Stimulated activated CD4-positive, alpha-beta T cell treated with anti-CD3 and anti-CD28 coated beads, Interleukin-2, amount 100 ng/mL, for 48 hours (primary cell): ENCODE results near the gene CTAGE8.
"Not testable (repeated sequence)": the region's sequence is repeated elsewhere in the genome, so short reads cannot be mapped to it uniquely, and the experiment has no call there.

Source experiments
- DNase-seq, 2 donors: peaks; one replicate each; pipeline ENCODE4 v3.0.0-alpha.2; 2020

Gene CTAGE8

GRCh38 chr7:144256112-144256511 is 13.0 kb downstream of the CTAGE8 start:
- DNase-seq, result no peak

GRCh38 chr7:144255471-144255897 is 13.6 kb downstream of the CTAGE8 start:
- no peak for DNase-seq

- DNase-seq, result not testable (repeated sequence)
These were observed 16.8 kb downstream of the CTAGE8 start for GRCh38 chr7:144252307-144252706.

DNA sequence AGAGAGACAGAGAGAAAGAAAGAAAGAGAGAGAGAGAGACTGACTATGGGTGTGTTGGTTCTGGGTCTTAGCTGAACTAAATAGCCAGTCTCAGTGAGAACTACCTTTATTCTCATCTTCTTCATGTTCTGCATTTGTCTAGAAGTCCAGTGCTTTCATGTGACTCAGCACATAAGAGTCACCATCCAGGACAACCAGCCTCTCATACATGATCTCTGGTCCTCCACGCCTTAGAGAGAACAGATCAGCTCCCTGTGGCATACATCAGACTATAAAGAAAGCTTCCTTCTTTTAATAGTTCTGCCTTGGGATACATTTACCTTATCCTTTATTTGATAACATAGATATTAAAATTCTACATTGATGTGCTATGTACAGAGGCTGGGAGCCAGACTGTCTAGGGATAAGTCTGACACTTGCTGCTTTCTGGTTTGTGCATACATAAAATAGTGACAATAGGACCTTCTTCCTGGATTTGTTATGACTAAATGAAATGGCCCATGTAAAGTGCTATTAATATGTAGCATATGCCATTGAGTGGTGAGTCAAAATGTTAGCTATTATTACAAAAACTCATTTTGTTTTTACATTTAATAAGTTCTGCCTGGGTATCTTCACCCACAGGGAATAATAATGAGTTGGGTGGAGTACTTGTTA is 21.3 kb downstream of the CTAGE8 start:
- DNase-seq, result not testable (repeated sequence)

DNA sequence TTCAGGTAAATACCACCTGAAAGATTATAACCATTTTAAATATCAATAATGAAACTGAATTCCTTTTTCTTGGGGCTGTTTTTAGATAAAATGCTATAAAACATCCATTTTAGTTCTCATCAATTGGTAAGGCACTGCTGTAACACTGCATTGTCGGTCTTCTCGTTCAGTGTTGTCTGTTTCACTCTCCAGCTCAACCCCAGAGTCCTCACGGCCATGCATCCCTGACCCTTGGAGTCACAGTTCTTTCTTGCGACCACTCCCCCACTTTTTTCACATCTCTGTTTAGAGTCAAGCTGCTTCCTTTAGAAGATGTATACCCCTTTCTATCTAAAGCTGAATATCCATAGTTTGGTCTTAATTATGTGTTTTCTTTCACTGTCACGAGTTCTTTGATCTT is 22.1 kb downstream of the CTAGE8 start:
- not testable (repeated sequence) for DNase-seq

GRCh38 chr7:144245372-144245771 is 23.7 kb downstream of the CTAGE8 start:
- DNase-seq, result not testable (repeated sequence)

- DNase-seq, result not testable (repeated sequence)
These were observed 29.7 kb downstream of the CTAGE8 start, which contains the start of gene OR2A42 for GRCh38 chr7:144239365-144239764. Gene OR2A42 (minus strand): TSS chr7:144239605. CDS start chr7:144232843, 6,762 bp downstream.

- DNase-seq, result not testable (repeated sequence)
These were observed 30.5 kb downstream of the CTAGE8 start for GRCh38 chr7:144238530-144239082.

DNA sequence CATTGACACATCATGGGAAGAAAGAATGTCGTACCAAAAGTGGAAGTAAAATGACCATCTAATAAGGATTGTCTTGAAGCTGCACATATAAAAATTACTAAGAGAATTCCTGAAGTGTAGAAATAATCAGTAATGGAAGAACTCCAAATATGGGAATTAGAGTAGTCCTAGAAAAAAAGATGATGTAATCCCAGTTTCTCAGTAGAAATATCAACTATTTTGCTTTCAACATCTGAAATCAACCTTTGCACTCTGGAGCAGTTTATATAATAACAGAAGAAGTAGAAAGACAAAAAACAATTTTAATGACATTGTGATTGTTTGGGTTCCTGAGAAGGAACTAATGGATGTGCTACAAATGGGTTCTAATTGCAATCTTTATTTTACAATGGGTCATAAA is 36.0 kb downstream of the CTAGE8 start:
- DNase-seq, result not testable (repeated sequence)

GRCh38 chr7:144231027-144231426 is 38.1 kb downstream of the CTAGE8 start:
- DNase-seq, result not testable (repeated sequence)

GRCh38 chr7:144228810-144229209 is 40.3 kb downstream of the CTAGE8 start:
- not testable (repeated sequence) for DNase-seq

DNA sequence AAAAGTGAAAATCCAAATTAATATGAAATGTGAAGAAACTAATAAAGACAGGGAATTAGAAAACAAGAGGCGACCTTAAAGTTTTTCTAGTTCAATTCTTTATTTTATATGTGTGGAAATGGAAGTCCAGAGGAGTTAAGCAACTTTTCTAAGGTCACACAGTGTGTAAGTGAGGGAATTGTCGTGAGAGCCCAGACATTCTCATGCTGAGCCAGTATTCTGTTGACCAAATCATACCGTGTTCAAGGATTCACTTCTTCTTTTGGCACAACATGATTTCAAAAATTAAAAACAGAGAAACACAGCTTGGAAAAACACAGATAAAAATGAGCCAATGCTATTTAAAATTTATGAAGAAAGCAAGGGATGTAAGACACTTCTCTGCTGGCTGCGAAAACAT is 42.2 kb downstream of the CTAGE8 start:
- DNase-seq, result not testable (repeated sequence)

- not testable (repeated sequence) for DNase-seq
These were observed 45.4 kb downstream of the CTAGE8 start for GRCh38 chr7:144223675-144224074.

DNA sequence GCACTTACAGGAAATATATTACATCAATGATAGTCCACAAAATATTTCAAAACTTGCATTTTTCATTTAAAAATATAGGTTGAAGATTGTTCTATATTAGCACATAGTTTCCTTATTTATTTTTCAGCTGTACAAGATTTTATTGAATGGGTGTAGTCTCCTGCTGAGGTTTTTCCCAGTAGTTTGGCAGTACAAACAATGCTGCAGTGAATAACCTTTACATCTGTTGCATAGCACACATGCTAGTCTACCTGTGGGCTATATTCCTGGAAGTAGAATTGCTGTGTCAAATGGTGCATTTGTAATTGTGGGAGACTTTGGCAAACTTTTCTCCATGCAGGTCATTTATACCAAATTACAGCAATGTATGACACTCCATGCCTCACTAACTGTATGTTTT is 48.6 kb downstream of the CTAGE8 start:
- DNase-seq, result not testable (repeated sequence)

- not testable (repeated sequence) for DNase-seq
These were observed 49.9 kb downstream of the CTAGE8 start for GRCh38 chr7:144219149-144219548.

DNA sequence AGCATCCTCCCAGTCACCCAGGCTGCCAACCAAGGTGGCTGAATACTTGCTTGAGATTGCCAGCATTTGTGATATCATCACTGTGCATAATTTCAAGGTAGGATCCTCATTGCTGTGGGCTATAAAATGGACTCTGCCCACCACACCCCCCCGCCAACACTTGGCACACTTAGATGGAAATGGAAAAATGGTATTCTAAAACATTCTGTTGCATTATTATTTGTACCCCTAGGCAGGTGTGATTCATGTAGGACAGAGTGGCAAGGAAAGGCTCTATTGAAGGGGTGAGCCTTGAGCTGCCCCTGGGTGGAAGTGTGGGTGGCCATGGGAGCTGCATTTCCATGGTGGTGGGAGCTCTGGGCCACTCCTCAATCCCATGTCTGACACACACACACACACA is 50.5 kb downstream of the CTAGE8 start:
- DNase-seq, result not testable (repeated sequence)

- DNase-seq, result not testable (repeated sequence)
These were observed 51.9 kb downstream of the CTAGE8 start for GRCh38 chr7:144217200-144217599.
